Subcutaneous abdominal adipose tissue (tissue), 5 donors: ENCODE results near the gene CD180.

ENCODE experiments used
- H3K27ac ChIP-seq: one replicate; pipeline ENCODE4 v1.7.0; 2013; ENCODE audit warnings: low read depth, mild to moderate bottlenecking, inconsistent platforms, low read length, moderate library complexity
- H3K27me3 ChIP-seq, 5 donors: one replicate each; pipeline ENCODE4 v1.7.0; 2013; ENCODE audit warnings: low read length in 5 of 5, inconsistent platforms in 1 of 5; ENCODE audit not compliant: control insufficient read depth in 5 of 5, insufficient read depth in 4 of 5
- H3K36me3 ChIP-seq, 5 donors: one replicate each; pipeline ENCODE4 v1.7.0; 2013; ENCODE audit warnings: low read length in 5 of 5; ENCODE audit not compliant: control insufficient read depth in 5 of 5, insufficient read depth in 5 of 5
- H3K4me1 ChIP-seq, 5 donors: one replicate each; pipeline ENCODE4 v1.7.0; 2013; ENCODE audit warnings: low read length in 5 of 5, mild to moderate bottlenecking in 3 of 5, moderate library complexity in 1 of 5; ENCODE audit not compliant: control insufficient read depth in 5 of 5, insufficient read depth in 5 of 5
- H3K4me3 ChIP-seq, 5 donors: one replicate each; pipeline ENCODE4 v1.7.0; 2013; ENCODE audit warnings: low read length in 5 of 5, low read depth in 1 of 5
- H3K9ac ChIP-seq, 5 donors: one replicate each; pipeline ENCODE4 v1.7.0; 2013; ENCODE audit warnings: low read length in 5 of 5, mild to moderate bottlenecking in 4 of 5, moderate library complexity in 3 of 5
- H3K9me3 ChIP-seq, 5 donors: one replicate each; pipeline ENCODE4 v1.7.0; 2013; ENCODE audit warnings: low read length in 5 of 5; ENCODE audit not compliant: control insufficient read depth in 5 of 5
- donor health status: healthy.
- donor health status: healthy.
- donor health status: healthy.
- donor health status: healthy.
- donor health status: healthy.

Gene CD180

GRCh38 chr5:67214707-67215447 lies 18.3 kb upstream of the CD180 start:
- H3K27me3 ChIP-seq, result no peaks in the 10 kb centered on the region
- no peak overlapping the region for H3K27ac ChIP-seq
- peaks cover 7 to 22% (median 19%) of the 10 kb centered on the region in 5 donors for H3K4me1 ChIP-seq
- H3K9ac ChIP-seq, result no peak overlapping the region
- H3K36me3 ChIP-seq, result no peaks in the 10 kb centered on the region
- H3K4me3 ChIP-seq, result no peak overlapping the region
- H3K9me3 ChIP-seq, result no peaks in the 10 kb centered on the region

GRCh38 chr5:67214036-67214435 lies 17.4 kb upstream of the CD180 start:
- H3K36me3 ChIP-seq, result no peaks in the 10 kb centered on the region
- H3K4me1 ChIP-seq, result peaks cover 7 to 23% (median 19%) of the 10 kb centered on the region in 5 donors
- H3K9ac ChIP-seq, result no peak overlapping the region
- no peaks in the 10 kb centered on the region for H3K9me3 ChIP-seq
- no peak overlapping the region for H3K27ac ChIP-seq
- H3K4me3 ChIP-seq, result no peak overlapping the region
- H3K27me3 ChIP-seq, result no peaks in the 10 kb centered on the region

- Histone ChIP-seq H3K27me3 (no peaks in the 10 kb centered on the region), H3K9me3 (no peaks in the 10 kb centered on the region), H3K36me3 (no peaks in the 10 kb centered on the region), H3K4me3 (no peak overlapping the region), H3K9ac (no peak overlapping the region), H3K27ac (no peak overlapping the region), H3K4me1 (peaks cover 7 to 24% (median 19%) of the 10 kb centered on the region in 5 donors)
Observed at GRCh38 chr5:67211926-67212325, 15.3 kb upstream of the CD180 start.

- no peak overlapping the region for H3K9ac ChIP-seq
Observed at GRCh38 chr5:67209141-67209771, 12.7 kb upstream of the CD180 start.

GRCh38 chr5:67208403-67208802 lies 11.8 kb upstream of the CD180 start:
- no peak overlapping the region for H3K27ac ChIP-seq
- H3K9me3 ChIP-seq, result no peaks in the 10 kb centered on the region
- H3K4me3 ChIP-seq, result no peak overlapping the region
- H3K27me3 ChIP-seq, result no peaks in the 10 kb centered on the region
- no peak overlapping the region for H3K9ac ChIP-seq
- no peaks in the 10 kb centered on the region for H3K36me3 ChIP-seq
- peaks cover 0 to 8% (median 5%) of the 10 kb centered on the region in 5 donors for H3K4me1 ChIP-seq

More at GRCh38 chr5:67209141-67209771, 12.7 kb upstream of the CD180 start:
- no peaks in the 10 kb centered on the region for H3K36me3 ChIP-seq
- peaks cover 0 to 6% (median 3%) of the 10 kb centered on the region in 5 donors for H3K4me1 ChIP-seq
- H3K4me3 ChIP-seq, result peak overlapping the region in 1 of 5 donors; percentile 29
- H3K27me3 ChIP-seq, result no peaks in the 10 kb centered on the region
- H3K9me3 ChIP-seq, result no peaks in the 10 kb centered on the region
- no peak overlapping the region for H3K27ac ChIP-seq

- H3K9me3 ChIP-seq, result no peaks in the 10 kb centered on the region
- no peaks in the 10 kb centered on the region for H3K36me3 ChIP-seq
- H3K4me3 ChIP-seq, result no peak overlapping the region
- no peak overlapping the region for H3K27ac ChIP-seq
- H3K9ac ChIP-seq, result no peak overlapping the region
- H3K4me1 ChIP-seq, result peaks cover 0 to 8% (median 5%) of the 10 kb centered on the region in 5 donors
- H3K27me3 ChIP-seq, result no peaks in the 10 kb centered on the region
Observed at GRCh38 chr5:67206929-67207328, 10.3 kb upstream of the CD180 start.

- Histone ChIP-seq H3K4me3 (no peak overlapping the region), H3K27me3 (no peaks in the 10 kb centered on the region), H3K27ac (no peak overlapping the region), H3K9ac (no peak overlapping the region), H3K36me3 (no peaks in the 10 kb centered on the region), H3K9me3 (no peaks in the 10 kb centered on the region), H3K4me1 (peaks cover 0 to 8% (median 5%) of the 10 kb centered on the region in 5 donors)
Observed at GRCh38 chr5:67206461-67206860, 9.9 kb upstream of the CD180 start.

- Histone ChIP-seq H3K27me3 (no peaks in the 10 kb centered on the region), H3K36me3 (no peaks in the 10 kb centered on the region), H3K27ac (no peak overlapping the region)
Observed at GRCh38 chr5:67205981-67206380, 9.4 kb upstream of the CD180 start.

GRCh38 chr5:67204821-67205220 lies 8.2 kb upstream of the CD180 start:
- H3K36me3 ChIP-seq, result no peaks in the 10 kb centered on the region
- H3K27ac ChIP-seq, result no peak overlapping the region
- no peaks in the 10 kb centered on the region for H3K27me3 ChIP-seq
- peaks cover 0 to 9% (median 5%) of the 10 kb centered on the region in 5 donors for H3K4me1 ChIP-seq
- H3K4me3 ChIP-seq, result no peak overlapping the region
- H3K9ac ChIP-seq, result no peak overlapping the region
- H3K9me3 ChIP-seq, result no peaks in the 10 kb centered on the region

More at GRCh38 chr5:67205981-67206380, 9.4 kb upstream of the CD180 start:
- Histone ChIP-seq H3K4me1 (peaks cover 0 to 8% (median 5%) of the 10 kb centered on the region in 5 donors), H3K9me3 (no peaks in the 10 kb centered on the region), H3K4me3 (no peak overlapping the region), H3K9ac (no peak overlapping the region)

GRCh38 chr5:67203701-67204074 lies 7.1 kb upstream of the CD180 start:
- Histone ChIP-seq H3K9me3 (no peaks in the 10 kb centered on the region), H3K27me3 (no peaks in the 10 kb centered on the region), H3K4me3 (no peak overlapping the region), H3K4me1 (peaks cover 0 to 11% (median 5%) of the 10 kb centered on the region in 5 donors), H3K9ac (no peak overlapping the region), H3K36me3 (no peaks in the 10 kb centered on the region), H3K27ac (no peak overlapping the region)
